RPMI8226 (cell line): ENCODE data around the gene RALGDS.

ENCODE experiments used
- DNase-seq: peaks from one replicate; pipeline ENCODE4 v3.0.0-alpha.2; 2015

RALGDS gene

GRCh38 chr9:133133681-133134387 lies 12.8 kb upstream of the RALGDS start:
- peak; percentile 53 for DNase-seq

DNA sequence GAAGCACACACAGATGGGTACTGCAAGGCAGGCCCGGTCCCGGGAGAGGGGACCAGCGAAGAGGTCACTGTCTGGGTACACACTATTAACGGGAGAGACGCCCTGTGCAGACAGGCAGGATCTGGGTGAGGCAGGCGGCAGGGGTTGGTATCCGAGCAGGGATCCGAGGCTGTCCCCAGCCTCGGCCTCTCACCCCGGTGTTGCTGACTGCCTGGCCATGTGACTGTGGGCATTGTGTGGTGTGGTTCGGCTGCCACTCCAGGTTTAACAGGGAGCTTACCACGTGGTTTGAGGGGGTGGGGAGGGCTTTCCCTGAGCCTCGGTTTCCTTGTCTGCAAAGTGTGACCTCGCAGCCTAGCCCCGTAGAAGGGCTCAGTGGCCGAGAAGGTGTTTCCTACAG lies 11.1 kb upstream of the RALGDS start:
- no peak for DNase-seq

- DNase-seq = no peak
Measured at GRCh38 chr9:133131506-133131905, 10.5 kb upstream of the RALGDS start.

GRCh38 chr9:133130685-133131244 lies 9.7 kb upstream of the RALGDS start:
- no peak for DNase-seq

DNA sequence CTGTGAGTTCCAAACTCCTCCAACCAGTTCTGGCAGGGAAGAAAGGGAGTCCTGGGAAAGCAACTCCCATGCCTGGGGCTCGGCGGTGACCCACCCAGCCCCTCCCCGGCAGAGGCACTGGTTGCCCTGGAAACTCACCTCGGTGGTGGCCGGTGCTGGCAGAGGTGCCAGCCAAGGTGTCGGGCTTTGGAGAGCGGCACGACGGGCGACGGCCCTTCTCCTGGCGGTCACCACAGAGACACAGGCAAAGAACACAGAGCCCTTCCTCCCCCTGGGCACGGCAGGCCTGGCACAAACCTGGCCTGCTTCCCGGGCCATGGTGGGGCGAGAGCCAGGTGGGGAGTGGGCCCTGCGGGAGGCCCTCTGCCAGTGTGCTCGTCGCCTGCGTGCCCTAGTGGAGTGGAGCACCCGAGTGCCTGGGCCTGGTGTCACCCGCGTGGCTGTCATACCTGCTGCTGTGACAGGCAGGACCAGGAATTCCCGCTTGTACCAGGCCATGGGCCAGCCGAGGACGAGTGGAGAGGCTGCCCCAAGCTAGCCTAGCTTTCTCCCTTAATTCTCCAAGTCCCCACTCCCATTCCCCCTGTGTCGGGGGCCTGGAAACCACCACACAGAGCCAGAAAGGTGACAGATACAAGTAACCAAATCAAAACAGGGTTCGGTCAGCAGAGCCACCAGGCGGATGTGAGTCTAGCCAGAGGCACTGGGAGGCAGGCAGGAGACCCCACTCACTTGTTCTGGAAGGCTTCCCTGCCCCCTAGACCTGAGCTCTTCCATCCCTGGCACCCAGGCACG lies 8.2 kb upstream of the RALGDS start:
- no peak for DNase-seq

- DNase-seq = no peak
Measured at GRCh38 chr9:133128152-133128551, 7.1 kb upstream of the RALGDS start.

DNA sequence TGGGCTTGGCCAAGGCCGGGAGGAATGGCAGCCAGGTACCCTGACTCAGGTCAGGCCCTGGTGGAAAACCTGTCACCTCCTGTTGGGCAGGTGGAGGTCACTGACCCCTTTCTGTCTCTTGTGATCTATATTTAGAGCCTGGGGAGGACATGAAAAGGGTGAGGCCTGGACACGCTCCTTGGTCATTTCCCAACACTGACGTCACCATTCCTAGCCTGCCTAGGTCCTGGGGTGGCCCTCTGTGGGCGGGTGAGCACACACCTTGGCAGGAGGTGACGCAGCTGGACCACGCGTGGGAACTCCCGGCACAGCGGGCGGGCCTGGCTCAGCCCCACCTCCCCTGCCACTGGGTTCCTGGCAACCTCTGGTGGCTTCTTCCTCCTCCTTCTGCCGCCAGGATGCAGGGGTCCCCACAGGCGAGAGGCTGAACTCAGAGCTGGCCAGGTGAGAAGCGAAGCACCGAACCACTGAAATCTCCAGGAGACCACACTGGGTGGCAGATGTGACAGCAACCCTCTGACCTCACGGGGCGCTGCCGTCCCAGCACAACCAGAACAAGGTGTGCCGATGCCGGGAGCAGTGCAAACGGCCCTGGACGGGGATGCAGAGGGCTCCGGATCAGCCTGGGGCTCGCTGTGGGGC lies 6.4 kb upstream of the RALGDS start:
- no peak for DNase-seq

DNA sequence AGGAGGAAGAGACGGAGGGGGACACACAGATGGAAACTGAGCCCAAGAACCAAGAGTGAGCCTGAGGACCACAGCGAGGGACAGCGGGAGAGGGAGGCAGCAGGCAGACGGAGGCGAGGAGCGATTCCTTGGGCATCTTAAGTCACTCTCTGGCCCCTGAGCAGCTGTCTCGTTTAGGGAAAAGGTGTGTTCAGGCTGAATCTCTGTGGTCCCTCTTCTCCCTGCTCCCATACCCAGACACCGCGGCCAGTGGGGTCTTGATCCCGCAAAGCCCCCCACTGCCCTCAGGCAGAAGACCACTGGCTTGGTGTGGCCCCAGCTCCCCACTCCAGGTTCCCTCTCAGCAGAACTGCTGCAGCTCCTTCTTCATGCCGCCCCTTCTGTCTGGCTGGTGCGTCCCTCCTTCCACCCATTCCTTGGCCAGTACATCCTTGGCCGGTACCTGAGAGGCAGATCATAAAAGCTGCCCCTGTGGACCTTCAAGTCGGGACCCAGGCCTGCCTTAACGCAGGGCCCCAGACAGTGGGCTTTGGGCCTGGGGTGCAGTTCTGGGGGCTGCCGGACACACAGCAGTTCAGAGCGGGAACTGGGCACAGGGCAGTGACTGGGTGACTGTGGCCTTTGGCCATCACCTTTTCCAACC lies 5.8 kb upstream of the RALGDS start:
- no peak for DNase-seq

GRCh38 chr9:133125941-133126696 lies 5.1 kb upstream of the RALGDS start:
- DNase-seq = no peak

DNA sequence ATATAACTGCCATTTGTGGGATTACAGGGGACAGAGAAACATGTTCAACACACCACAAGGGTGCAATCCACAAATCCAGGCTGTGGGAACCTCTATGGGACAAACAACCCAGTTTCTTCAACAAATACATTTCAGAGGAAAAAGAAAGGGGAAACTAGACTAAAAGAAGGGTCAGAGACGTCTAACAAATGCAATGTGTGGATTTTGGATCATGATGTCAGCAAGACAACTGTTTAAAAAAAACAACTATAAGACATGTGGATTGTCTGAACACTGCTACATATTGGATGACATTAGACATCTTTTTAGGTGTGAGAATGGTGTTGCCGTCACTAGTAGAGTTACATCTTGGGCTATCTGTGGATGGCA lies 3.9 kb upstream of the RALGDS start:
- DNase-seq = no peak

DNA sequence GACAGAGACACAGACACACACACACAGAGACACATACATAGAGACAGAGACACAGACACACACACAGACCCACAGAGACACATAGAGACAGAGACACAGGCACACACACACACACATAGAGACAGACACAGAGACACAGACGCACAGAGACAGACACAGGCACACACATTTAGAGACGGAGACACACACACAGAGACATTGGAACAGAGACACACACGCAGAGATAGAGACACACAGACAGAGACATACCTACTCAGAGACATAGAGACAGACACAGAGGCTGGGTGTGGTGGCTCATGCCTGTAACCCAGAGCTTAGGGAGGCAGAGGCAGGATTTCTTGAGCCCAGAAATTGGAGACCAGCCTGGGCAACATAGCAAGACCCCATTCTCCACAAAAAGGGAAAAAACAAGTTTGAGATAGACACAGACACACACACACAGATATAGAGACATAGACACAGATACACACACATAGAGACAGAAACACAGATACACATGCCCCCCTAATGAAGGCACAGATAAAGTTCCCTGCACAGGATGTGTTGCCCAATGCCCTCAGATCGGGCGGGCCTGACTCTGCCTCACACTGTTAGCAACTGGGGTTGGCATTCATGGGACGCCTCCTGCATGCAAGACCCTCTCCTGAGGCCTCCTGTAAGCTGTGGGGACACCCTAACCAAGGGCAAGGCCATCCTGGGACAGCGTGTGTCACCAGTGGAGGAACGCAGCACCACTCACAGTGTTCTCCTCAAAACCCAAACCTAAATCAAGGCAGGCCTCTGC lies 3.3 kb upstream of the RALGDS start:
- DNase-seq = no peak

- no peak for DNase-seq
Measured at GRCh38 chr9:133122935-133123611, 2.0 kb upstream of the RALGDS start.

DNA sequence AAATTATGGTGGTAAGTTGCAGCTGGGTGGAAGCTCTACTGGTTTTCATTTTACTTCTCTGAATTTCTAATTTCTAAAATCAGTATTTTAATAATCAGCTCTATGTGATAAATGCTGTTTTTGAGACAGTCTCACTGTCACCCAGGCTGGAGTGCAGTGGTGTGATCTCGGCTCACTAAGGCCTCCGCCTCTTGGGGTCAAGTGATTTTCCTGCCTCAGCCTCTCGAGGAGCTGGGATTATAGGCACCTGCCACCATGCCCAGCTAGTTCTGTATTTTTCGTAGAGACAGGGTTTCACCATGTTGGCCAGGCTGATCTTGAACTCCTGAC lies 1.5 kb upstream of the RALGDS start:
- no peak for DNase-seq

- no peak for DNase-seq
Measured at GRCh38 chr9:133121915-133122550, 993 bp upstream of the RALGDS start.

- peak; percentile 31 for DNase-seq
Measured at GRCh38 chr9:133120501-133121197, 391 bp downstream of the RALGDS start.

- no peak for DNase-seq
Measured at GRCh38 chr9:133119846-133120500, 1.1 kb downstream of the RALGDS start.

DNA sequence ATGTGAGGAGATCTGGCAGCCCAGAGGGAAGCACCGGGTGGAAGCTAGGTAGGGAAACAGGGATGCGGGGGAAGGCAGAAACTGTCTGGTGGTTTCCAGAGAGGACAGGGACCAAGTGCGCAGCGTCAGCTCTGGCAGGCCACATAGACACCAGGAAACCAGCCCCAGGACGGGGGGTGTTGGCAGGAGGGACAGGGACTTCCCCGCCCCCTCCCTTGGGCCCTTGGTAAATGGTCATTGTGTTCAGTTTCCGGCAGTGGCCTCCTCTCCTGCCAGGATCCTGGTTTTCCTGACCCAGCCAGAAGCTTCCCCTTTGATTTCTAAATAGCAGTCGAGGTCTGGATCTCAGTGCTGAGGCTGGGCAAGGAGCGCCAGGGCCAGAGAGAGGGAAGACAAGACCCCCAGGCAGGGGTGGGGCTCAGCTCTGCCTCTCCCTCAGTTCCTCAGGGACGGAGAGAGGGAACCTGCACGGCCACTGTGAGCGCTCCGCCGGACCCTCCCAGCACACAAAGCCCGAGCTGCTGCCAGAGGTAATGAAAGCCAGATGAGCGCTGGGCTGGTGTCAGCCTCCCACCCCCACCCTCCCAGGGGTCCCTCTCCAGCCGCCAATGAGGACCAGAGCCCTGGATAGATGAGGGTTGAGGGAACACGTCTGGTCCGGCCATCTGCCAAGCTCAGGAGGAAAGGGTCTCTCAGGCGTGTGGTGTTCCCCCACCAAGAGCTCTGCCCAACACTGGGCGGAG lies 1.8 kb downstream of the RALGDS start:
- DNase-seq = no peak

DNA sequence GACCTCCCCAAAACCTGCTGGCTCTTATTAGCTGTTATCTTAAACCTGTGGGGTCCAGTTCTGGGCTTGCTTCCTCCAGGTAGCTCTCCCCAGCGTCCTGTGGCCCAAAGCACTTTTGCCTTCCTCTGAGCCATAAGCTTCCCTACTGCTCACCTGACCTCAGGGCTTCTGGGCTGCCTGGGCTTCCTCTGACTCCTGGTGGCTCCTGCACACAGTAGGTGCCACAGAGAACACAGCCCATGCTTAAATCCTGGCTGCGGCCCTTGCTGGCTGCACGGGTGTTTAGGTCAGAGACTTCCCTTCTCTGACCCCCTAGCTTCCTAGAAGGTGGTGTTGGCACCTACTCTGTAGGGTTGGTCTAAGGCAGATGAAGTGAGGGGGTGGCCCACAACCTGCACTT lies 2.5 kb downstream of the RALGDS start:
- DNase-seq = no peak

DNA sequence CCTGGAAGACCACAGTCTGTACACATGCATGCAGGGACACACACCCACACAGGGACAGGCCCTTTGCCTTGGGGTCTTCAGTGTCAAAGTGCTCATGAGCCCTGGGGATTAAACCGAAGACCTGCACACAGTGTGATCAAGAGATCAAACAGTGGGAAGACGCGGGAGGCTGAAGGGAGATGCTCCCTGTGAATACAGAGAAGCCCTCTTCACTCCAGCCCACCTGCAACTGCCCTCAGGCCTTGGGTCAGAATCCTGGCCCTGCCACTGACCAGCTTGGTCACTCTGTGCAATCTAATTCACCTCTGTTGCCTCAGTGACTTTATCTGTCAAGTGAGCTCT lies 2.9 kb downstream of the RALGDS start:
- no peak for DNase-seq
